H9 (cell line): ENCODE data around the gene NCKAP5L. TPM values are rescaled to one million over a fixed set of nuclear protein-coding genes. Genes with fewer than 3 reads are reported as not detected.

Source experiments
- DNase-seq: peaks from one replicate; pipeline ENCODE4 v3.0.0-alpha.2; 2017
- H2AFZ ChIP-seq: one replicate; pipeline ENCODE4 v1.6.1; 2013; ENCODE audit warnings: mild to moderate bottlenecking, low read length, control low read depth, moderate library complexity
- H2AK5ac ChIP-seq: 2 replicates; pipeline ENCODE4 v1.6.1; 2013; ENCODE audit warnings: low read length, control low read depth, mixed read lengths; ENCODE audit not compliant: insufficient read length
- H2BK120ac ChIP-seq: one replicate; pipeline ENCODE4 v1.6.1; 2013; ENCODE audit warnings: low read depth, mild to moderate bottlenecking, low read length, control low read depth, inconsistent platforms; ENCODE audit not compliant: poor library complexity, severe bottlenecking
- H2BK12ac ChIP-seq: 2 replicates; pipeline ENCODE4 v1.6.1; 2013; ENCODE audit warnings: low read length, control low read depth, mixed read lengths, low read depth; ENCODE audit not compliant: insufficient read length
- H2BK15ac ChIP-seq: 2 replicates; pipeline ENCODE4 v1.6.1; 2013; ENCODE audit warnings: low read depth, low read length, control low read depth
- H2BK20ac ChIP-seq: one replicate; pipeline ENCODE4 v1.6.1; 2013; ENCODE audit warnings: low read depth, mild to moderate bottlenecking, low read length, control low read depth, inconsistent platforms; ENCODE audit not compliant: poor library complexity, severe bottlenecking
- H2BK5ac ChIP-seq: 2 replicates; pipeline ENCODE4 v1.6.1; 2013; ENCODE audit warnings: low read length, control low read depth, mixed read lengths; ENCODE audit not compliant: insufficient read length
- H3K14ac ChIP-seq: 2 replicates; pipeline ENCODE4 v1.6.1; 2013; ENCODE audit warnings: low read length, control low read depth; ENCODE audit not compliant: insufficient read depth
- H3K18ac ChIP-seq: 2 replicates; pipeline ENCODE4 v1.6.1; 2013; ENCODE audit warnings: low read depth, mild to moderate bottlenecking, mixed read lengths, low read length, control low read depth; ENCODE audit not compliant: insufficient read length
- H3K23ac ChIP-seq: 2 replicates; pipeline ENCODE4 v1.6.1; 2013; ENCODE audit warnings: low read length, control low read depth, mixed read lengths, low read depth; ENCODE audit not compliant: insufficient read length
- H3K23me2 ChIP-seq: 2 replicates; pipeline ENCODE4 v1.6.1; 2013; ENCODE audit warnings: low read depth, mild to moderate bottlenecking, mixed read lengths, low read length, control low read depth; ENCODE audit not compliant: insufficient read length, poor library complexity, severe bottlenecking
- H3K27ac ChIP-seq: 2 replicates; pipeline ENCODE4 v1.5.1; 2013; ENCODE audit warnings: low read length, control low read depth, mixed read lengths, low read depth; ENCODE audit not compliant: insufficient read length
- H3K27me3 ChIP-seq: 2 replicates; pipeline ENCODE4 v1.6.1; 2013; ENCODE audit warnings: low read length, control low read depth, inconsistent platforms; ENCODE audit not compliant: insufficient read depth
- H3K4ac ChIP-seq: 2 replicates; pipeline ENCODE4 v1.6.1; 2013; ENCODE audit warnings: low read depth, mild to moderate bottlenecking, control low read depth, inconsistent platforms, low read length, moderate library complexity
- H3K4me1 ChIP-seq: 2 replicates; pipeline ENCODE4 v1.6.1; 2013; ENCODE audit warnings: low read length, control low read depth, inconsistent platforms; ENCODE audit not compliant: insufficient read depth
- H3K4me2 ChIP-seq: 2 replicates; pipeline ENCODE4 v1.6.1; 2013; ENCODE audit warnings: low read length, control low read depth, mixed read lengths; ENCODE audit not compliant: insufficient read length, insufficient read depth
- H3K56ac ChIP-seq: 2 replicates; pipeline ENCODE4 v1.6.1; 2013; ENCODE audit warnings: low read depth, mild to moderate bottlenecking, mixed read lengths, low read length, control low read depth; ENCODE audit not compliant: insufficient read length
- H3K79me1 ChIP-seq: 2 replicates; pipeline ENCODE4 v1.6.1; 2013; ENCODE audit warnings: low read depth, mild to moderate bottlenecking, moderate library complexity, low read length, control low read depth, inconsistent platforms; ENCODE audit not compliant: insufficient read depth, poor library complexity, severe bottlenecking
- H3K79me2 ChIP-seq: 2 replicates; pipeline ENCODE4 v1.6.1; 2013; ENCODE audit warnings: low read length, control low read depth, inconsistent platforms; ENCODE audit not compliant: insufficient read depth
- H3K9ac ChIP-seq: 2 replicates; pipeline ENCODE4 v1.6.1; 2013; ENCODE audit warnings: low read length, control low read depth, mixed read lengths; ENCODE audit not compliant: insufficient read length; ENCODE audit errors: extremely low read depth
- H3K9me3 ChIP-seq: one replicate; pipeline ENCODE4 v1.6.1; 2013; ENCODE audit warnings: low read depth, low read length, inconsistent platforms; ENCODE audit not compliant: control insufficient read depth
- H3T11ph ChIP-seq: one replicate; pipeline ENCODE4 v1.6.1; 2013; ENCODE audit warnings: mild to moderate bottlenecking, low read length, control low read depth, inconsistent platforms
- H4K20me1 ChIP-seq: one replicate; pipeline ENCODE4 v1.6.1; 2013; ENCODE audit not compliant: control insufficient read depth, insufficient read length, insufficient read depth
- H4K5ac ChIP-seq: 2 replicates; pipeline ENCODE4 v1.6.1; 2013; ENCODE audit warnings: low read depth, mild to moderate bottlenecking, mixed read lengths, low read length, control low read depth; ENCODE audit not compliant: insufficient read length
- H4K8ac ChIP-seq: replicated peaks from 2 replicates; pipeline ENCODE4 v1.6.1; 2013; ENCODE audit warnings: low read length, control low read depth, mixed read lengths, low read depth; ENCODE audit not compliant: insufficient read length
- H4K91ac ChIP-seq: 2 replicates; pipeline ENCODE4 v1.6.1; 2013; ENCODE audit warnings: low read depth, mild to moderate bottlenecking, moderate library complexity, mixed read lengths, low read length, control low read depth; ENCODE audit not compliant: insufficient read length
- H3K27ac Mint-ChIP-seq, 3 experiments: 2 replicates in 2 of 3; 3 replicates in 1 of 3; pipeline ENCODE4 v1.8.0; 2020 to 2021; ENCODE audit warnings: mixed read lengths in 3 of 3, mild to moderate bottlenecking in 1 of 3, moderate library complexity in 1 of 3
- H3K27me3 Mint-ChIP-seq: 2 replicates; pipeline ENCODE4 v1.8.0; 2021; ENCODE audit warnings: low read depth, mild to moderate bottlenecking, moderate library complexity, mixed read lengths
- H3K36me3 Mint-ChIP-seq, 3 experiments: 2 replicates in 2 of 3; 3 replicates in 1 of 3; pipeline ENCODE4 v1.8.0; 2020 to 2021; ENCODE audit warnings: low read depth in 3 of 3, mixed read lengths in 3 of 3; ENCODE audit not compliant: insufficient read depth in 1 of 3
- H3K4me1 Mint-ChIP-seq, 2 experiments: 2 replicates each; pipeline ENCODE4 v1.8.0; 2020; ENCODE audit warnings: mixed read lengths in 2 of 2
- H3K4me3 Mint-ChIP-seq, 2 experiments: 2 replicates in 1 of 2; 3 replicates in 1 of 2; pipeline ENCODE4 v1.8.0; 2020 to 2021; ENCODE audit warnings: mild to moderate bottlenecking in 2 of 2, mixed read lengths in 2 of 2, moderate library complexity in 1 of 2
- H3K9me3 Mint-ChIP-seq, 2 experiments: 2 replicates in 1 of 2; 3 replicates in 1 of 2; pipeline ENCODE4 v1.8.0; 2020; ENCODE audit warnings: mild to moderate bottlenecking in 2 of 2, mixed read lengths in 2 of 2, moderate library complexity in 1 of 2
- WGBS: extraction: QIAGEN DNeasy Blood & Tissue Kit; methylation state at CpG from one replicate; pipeline ENCODE4 v1.1.7; 2013; ENCODE audit warnings: missing lambda C conversion rate, low lambda C conversion rate, mixed read lengths; ENCODE audit not compliant: insufficient read length; ENCODE audit errors: extremely low coverage; 5-methylcytosine and 5-hydroxymethylcytosine counted together
- total RNA-seq: library from RNA; stranded (reverse); gene quantifications from 2 replicates; pipeline ENCODE4 v1.2.1, GENCODE V29; 2021
- TF ChIP-seq, protein P1 (sequence below): fragments of 200-600 bp; sonication (generic); conservative IDR thresholded peaks from 3 replicates; pipeline ENCODE4 v1.8.0; 2021; ENCODE audit warnings: antibody characterized with exemption, mild to moderate bottlenecking

Gene NCKAP5L
- total RNA-seq, 1 experiment from 2014 or later, result 27.7 TPM

DNA sequence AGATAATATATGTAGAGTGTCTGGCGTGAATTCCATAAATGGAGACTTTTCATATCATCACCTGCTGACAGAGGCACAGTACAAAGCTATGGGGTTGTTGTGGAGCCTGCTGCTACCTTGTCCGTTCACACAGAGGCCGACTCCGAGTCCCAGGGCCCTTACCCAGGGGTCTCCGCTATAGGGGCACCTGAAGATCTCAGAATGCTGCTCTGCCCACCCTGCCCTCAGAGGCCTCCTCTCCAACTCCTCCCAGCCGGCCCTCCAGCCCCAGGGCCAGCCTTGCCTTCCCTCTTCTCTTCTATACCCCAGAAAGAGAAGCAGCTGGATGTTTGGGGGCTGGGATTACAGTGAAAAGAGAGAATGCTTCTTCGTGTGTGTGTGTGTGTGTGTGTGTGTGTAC, 21.3 kb downstream of the NCKAP5L start:
- no peak overlapping the region for H2BK5ac ChIP-seq
- H3K9me3 ChIP-seq, result no peaks in the 10 kb centered on the region
- H4K91ac ChIP-seq, result no peak overlapping the region
- H3K4me1 Mint-ChIP-seq, result peaks cover 26 to 49% of the 10 kb centered on the region in 2 experiments
- no peak overlapping the region for H2BK12ac ChIP-seq
- H2BK15ac ChIP-seq, result no peak overlapping the region
- no peaks in the 10 kb centered on the region for H3K27me3 Mint-ChIP-seq
- H3K27ac ChIP-seq, result no peak overlapping the region
- peak overlapping the region in 1 of 3 experiments; percentile 58; a peak in 2 of 7 replicates for H3K27ac Mint-ChIP-seq
- H3K56ac ChIP-seq, result no peak overlapping the region
- no peaks in the 10 kb centered on the region for H3K79me2 ChIP-seq
- H3K23ac ChIP-seq, result no peak overlapping the region
- no peak overlapping the region for H3K4me3 Mint-ChIP-seq
- H4K5ac ChIP-seq, result no peak overlapping the region
- TF ChIP-seq, protein P1, sequence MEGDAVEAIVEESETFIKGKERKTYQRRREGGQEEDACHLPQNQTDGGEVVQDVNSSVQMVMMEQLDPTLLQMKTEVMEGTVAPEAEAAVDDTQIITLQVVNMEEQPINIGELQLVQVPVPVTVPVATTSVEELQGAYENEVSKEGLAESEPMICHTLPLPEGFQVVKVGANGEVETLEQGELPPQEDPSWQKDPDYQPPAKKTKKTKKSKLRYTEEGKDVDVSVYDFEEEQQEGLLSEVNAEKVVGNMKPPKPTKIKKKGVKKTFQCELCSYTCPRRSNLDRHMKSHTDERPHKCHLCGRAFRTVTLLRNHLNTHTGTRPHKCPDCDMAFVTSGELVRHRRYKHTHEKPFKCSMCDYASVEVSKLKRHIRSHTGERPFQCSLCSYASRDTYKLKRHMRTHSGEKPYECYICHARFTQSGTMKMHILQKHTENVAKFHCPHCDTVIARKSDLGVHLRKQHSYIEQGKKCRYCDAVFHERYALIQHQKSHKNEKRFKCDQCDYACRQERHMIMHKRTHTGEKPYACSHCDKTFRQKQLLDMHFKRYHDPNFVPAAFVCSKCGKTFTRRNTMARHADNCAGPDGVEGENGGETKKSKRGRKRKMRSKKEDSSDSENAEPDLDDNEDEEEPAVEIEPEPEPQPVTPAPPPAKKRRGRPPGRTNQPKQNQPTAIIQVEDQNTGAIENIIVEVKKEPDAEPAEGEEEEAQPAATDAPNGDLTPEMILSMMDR, result no peak
- H3K4me1 ChIP-seq, result peaks cover 14% of the 10 kb centered on the region; the same call in 1 of the 2 replicates
- H2BK120ac ChIP-seq, result no peak overlapping the region
- no CpG with 5 or more reads among the region's 7 CpGs for WGBS
- H3K36me3 Mint-ChIP-seq, result peaks cover 1 to 27% (median 21%) of the 10 kb centered on the region in 3 experiments; a peak in 6 of 7 replicates
- no peak overlapping the region for H4K8ac ChIP-seq
- H3K4me2 ChIP-seq, result no peak overlapping the region
- no peak overlapping the region for H3K18ac ChIP-seq
- H3K9me3 Mint-ChIP-seq, result no peaks in the 10 kb centered on the region; a peak in 1 of 5 replicates
- no peak overlapping the region for H2AFZ ChIP-seq
- no peaks in the 10 kb centered on the region for H3K79me1 ChIP-seq
- no peak overlapping the region for H3T11ph ChIP-seq
- DNase-seq, result no peak
- no peak overlapping the region for H3K14ac ChIP-seq
- no peak overlapping the region for H2AK5ac ChIP-seq
- H3K27me3 ChIP-seq, result no peaks in the 10 kb centered on the region
- H3K4ac ChIP-seq, result no peak overlapping the region
- H4K20me1 ChIP-seq, result no peaks in the 10 kb centered on the region
- no peak overlapping the region for H3K9ac ChIP-seq
- no peaks in the 10 kb centered on the region for H3K23me2 ChIP-seq
- no peak overlapping the region for H2BK20ac ChIP-seq
